Mucosa of stomach (tissue), 1 donor: ENCODE measurements around the gene NHLRC1.
"Not testable (repeated sequence)": the region's sequence is repeated elsewhere in the genome, so short reads cannot be mapped to it uniquely, and the experiment has no call there.

ENCODE experiments used
- H3K27me3 ChIP-seq: one replicate; pipeline ENCODE4 v1.7.0; 2013; ENCODE audit warnings: mild to moderate bottlenecking, low read length; ENCODE audit not compliant: control insufficient read depth, insufficient read depth
- H3K36me3 ChIP-seq: one replicate; pipeline ENCODE4 v1.7.0; 2013; ENCODE audit warnings: low read length; ENCODE audit not compliant: control insufficient read depth, insufficient read depth
- H3K4me1 ChIP-seq: one replicate; pipeline ENCODE4 v1.7.0; 2013; ENCODE audit warnings: mild to moderate bottlenecking, low read length; ENCODE audit not compliant: control insufficient read depth, insufficient read depth
- H3K4me3 ChIP-seq: one replicate; pipeline ENCODE4 v1.7.0; 2013; ENCODE audit warnings: low read length
- H3K9ac ChIP-seq: one replicate; pipeline ENCODE4 v1.7.0; 2013; ENCODE audit warnings: mild to moderate bottlenecking, low read length, moderate library complexity
- H3K9me3 ChIP-seq: one replicate; pipeline ENCODE4 v1.7.0; 2013; ENCODE audit warnings: mild to moderate bottlenecking, low read length, moderate library complexity; ENCODE audit not compliant: control insufficient read depth
- donor health status: Pancreatic carcinoma.

Gene NHLRC1

DNA sequence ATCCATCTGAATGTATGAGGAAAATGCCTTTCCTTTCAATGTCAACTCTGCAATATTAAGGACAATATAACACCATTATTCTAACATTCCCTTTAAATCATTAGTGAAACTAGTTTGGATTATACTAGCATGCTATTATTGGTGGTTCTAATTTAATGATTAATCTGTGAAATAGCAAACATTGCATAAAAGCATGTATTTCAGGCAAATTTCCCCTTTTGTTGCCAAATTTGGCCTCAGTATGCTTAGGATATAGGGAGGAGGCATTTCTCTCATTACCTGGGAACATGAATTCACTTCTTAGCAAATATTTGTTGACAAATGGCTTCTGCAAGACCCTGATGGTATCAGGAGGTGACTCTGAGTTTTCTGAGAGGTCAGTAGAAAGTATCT, 30.8 kb upstream of the NHLRC1 start:
- Histone ChIP-seq H3K9me3 (no peaks in the 10 kb centered on the region), H3K9ac (no peak overlapping the region)

DNA sequence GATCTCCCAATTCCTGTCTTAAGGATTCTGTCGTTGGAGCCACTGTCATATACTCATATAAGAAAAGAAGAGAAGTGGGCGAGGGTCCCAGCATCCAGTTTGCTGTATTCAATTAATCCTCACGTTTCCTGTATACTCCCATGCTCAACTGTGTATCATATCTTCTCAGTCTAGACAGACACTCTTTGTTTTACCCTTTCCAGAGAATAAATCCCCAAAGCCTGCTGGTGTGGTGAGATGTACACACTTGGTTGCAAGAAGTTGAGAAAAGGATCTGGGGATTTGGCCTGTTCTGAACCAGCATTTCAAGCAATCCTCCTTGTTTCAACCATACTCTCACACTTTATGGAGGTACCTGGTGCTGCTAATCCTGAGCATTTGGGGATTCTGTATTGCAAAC, 29.3 kb upstream of the NHLRC1 start:
- Histone ChIP-seq H3K9me3 (no peaks in the 10 kb centered on the region), H3K27me3 (no peaks in the 10 kb centered on the region), H3K36me3 (no peaks in the 10 kb centered on the region), H3K4me1 (peaks cover 17% of the 10 kb centered on the region), H3K9ac (no peak overlapping the region), H3K4me3 (no peak overlapping the region)

More for the DNA sequence above, 30.8 kb upstream of the NHLRC1 start:
- Histone ChIP-seq H3K4me1 (peaks cover 14% of the 10 kb centered on the region), H3K4me3 (no peak overlapping the region), H3K36me3 (no peaks in the 10 kb centered on the region), H3K27me3 (no peaks in the 10 kb centered on the region)

DNA sequence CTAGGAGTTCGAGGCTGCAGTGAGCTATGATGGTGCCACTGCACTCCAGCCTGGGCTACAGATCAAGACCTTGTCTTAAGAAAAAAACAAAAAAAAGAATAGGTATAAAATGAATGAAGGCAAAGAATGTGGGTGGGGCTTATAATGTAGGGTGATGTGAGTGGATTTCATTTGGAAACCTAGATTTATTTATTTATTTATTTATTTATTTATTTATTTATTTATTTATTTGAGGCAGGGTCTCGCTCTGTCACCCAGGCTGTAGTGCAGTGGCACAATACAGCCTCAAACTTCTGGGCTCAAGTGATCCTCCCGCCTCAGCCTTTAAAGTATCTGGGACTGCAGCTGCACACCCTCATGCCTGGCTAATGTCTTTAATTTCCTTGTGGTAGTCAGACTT, 28.9 kb upstream of the NHLRC1 start:
- H3K27me3 ChIP-seq, H3K4me3 ChIP-seq, H3K9ac ChIP-seq, H3K36me3 ChIP-seq, H3K9me3 ChIP-seq: not testable (repeated sequence)
- peaks cover 16% of the 10 kb centered on the region for H3K4me1 ChIP-seq

DNA sequence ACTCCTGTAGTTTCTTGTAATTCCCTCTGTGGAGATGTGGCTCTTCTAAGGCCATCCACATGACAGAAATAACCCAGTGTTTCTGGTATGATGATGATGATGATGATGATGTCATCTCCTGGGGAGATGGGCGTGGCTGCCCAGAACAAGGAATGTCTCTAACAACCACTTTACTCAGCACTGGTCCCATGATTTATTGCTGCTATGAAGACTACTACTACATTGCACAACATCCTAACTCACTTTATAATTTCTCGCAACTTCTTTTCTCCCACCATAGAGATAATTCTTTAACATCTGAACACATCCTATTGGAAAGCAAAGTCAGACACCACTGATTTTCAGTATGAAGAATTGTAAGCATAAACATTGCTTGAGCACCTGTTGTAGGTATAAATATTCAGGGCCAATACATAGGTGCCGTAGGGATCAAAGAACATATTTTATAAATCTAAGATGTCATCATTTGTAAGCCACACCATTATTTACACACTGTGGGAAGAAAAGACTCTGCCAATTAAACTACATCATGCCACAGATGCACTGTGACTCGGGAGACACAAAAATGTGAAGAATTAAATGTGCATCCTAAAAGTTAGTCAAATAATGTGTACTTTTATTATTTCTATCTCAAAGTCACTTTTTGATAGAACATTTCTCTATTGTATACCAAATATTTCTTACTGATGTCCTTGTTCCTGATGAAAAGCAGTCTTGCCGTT, 26.0 kb upstream of the NHLRC1 start:
- no peaks in the 10 kb centered on the region for H3K27me3 ChIP-seq
- H3K9me3 ChIP-seq, result no peaks in the 10 kb centered on the region
- H3K36me3 ChIP-seq, result no peaks in the 10 kb centered on the region
- no peak overlapping the region for H3K9ac ChIP-seq
- H3K4me1 ChIP-seq, result peaks cover 6% of the 10 kb centered on the region
- H3K4me3 ChIP-seq, result no peak overlapping the region

DNA sequence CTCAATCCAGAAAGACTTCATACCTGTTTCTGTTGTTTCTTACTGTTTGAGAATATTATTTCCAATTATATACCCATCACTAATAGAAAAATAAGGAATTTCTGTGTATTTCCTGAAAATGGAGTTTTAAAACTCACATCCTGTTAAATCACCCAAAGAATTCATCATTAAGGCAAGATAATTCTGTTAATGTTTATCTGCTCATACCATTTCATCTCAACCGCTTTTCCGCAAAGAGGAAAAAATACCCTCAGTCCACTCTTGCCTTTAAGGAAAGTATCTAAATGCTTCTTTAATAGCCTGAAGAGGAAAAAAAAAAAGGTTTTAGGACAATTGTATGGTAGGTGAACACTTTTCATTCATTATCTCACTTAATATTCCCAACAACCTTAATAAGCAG, 25.1 kb upstream of the NHLRC1 start:
- Histone ChIP-seq H3K9ac (no peak overlapping the region), H3K4me1 (peaks cover 3% of the 10 kb centered on the region), H3K9me3 (no peaks in the 10 kb centered on the region), H3K4me3 (no peak overlapping the region), H3K36me3 (peaks cover under 1% of the 10 kb centered on the region), H3K27me3 (no peaks in the 10 kb centered on the region)

DNA sequence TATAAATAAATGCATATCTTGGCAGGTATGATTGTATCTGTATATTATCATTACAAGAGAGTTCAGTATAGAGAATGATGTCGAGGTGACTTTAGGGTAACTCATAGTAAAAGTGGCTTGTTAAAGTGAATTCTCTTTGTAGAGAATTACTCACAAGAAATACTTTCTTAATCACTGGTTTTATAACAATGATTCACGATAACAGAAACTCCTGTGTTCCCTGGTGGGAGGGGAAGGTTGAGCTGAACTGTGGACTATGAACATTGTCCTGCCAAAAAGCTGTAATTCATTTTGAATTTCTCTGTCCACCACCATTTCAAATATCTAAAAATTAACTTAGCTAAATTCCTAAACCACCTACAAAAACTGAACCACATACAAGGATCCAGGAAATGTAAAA, 24.7 kb upstream of the NHLRC1 start:
- Histone ChIP-seq H3K9ac (no peak overlapping the region), H3K4me1 (peaks cover 3% of the 10 kb centered on the region), H3K36me3 (peaks cover 3% of the 10 kb centered on the region), H3K9me3 (no peaks in the 10 kb centered on the region), H3K4me3 (no peak overlapping the region), H3K27me3 (no peaks in the 10 kb centered on the region)

DNA sequence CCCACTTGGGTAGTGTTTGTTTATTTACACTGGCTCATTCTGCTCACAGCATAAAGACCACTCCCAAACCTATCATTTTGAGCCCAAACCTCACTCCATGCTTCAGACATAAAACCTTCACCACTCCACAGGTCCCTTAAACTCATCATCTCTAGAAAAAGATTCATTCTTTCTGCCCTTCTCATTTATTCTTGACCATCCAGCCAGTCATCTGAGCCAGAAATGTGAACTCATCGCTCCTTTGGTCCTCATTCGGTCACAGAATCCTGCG, 20.0 kb upstream of the NHLRC1 start:
- Histone ChIP-seq H3K4me3 (no peak overlapping the region), H3K9me3 (no peaks in the 10 kb centered on the region), H3K36me3 (peaks cover 3% of the 10 kb centered on the region), H3K4me1 (peaks cover 2% of the 10 kb centered on the region), H3K27me3 (no peaks in the 10 kb centered on the region), H3K9ac (no peak overlapping the region)

DNA sequence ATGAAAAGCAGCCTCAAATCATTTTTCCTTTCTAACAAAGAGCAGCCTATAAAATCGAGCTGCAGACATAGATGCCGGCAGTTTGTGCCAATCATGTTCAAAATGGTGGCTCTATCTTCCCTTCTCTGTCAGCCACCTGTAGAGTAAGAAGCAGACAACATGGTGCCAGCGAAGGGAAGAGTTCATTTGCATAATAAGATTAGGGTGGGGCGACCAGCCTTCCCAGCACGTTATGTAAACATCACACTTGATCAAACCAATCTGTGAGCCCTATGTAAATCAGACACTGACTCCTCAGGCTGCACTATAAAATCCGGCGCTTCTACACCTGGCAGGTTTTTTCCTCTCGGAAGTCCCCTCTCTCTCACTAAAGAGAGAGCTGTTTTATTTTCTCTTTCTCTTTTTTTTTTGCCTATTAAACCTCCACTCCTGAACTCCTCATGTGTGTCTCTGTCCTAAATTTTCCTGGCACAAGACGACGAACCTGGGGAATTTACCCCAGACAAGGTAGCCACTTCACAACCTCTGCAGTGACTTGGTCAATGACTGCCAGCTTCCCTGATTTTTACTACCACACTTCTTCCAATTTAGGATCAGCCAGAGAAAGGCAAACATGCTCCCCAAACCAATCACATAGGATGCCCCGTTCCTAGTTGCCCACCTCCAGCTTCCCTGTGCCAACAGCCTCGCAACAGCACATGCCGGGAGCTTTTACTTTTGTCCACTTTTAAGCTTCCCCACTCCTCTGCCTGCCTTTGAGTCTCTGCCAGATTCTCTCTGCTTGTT, 19.5 kb upstream of the NHLRC1 start:
- peaks cover 3% of the 10 kb centered on the region for H3K36me3 ChIP-seq

DNA sequence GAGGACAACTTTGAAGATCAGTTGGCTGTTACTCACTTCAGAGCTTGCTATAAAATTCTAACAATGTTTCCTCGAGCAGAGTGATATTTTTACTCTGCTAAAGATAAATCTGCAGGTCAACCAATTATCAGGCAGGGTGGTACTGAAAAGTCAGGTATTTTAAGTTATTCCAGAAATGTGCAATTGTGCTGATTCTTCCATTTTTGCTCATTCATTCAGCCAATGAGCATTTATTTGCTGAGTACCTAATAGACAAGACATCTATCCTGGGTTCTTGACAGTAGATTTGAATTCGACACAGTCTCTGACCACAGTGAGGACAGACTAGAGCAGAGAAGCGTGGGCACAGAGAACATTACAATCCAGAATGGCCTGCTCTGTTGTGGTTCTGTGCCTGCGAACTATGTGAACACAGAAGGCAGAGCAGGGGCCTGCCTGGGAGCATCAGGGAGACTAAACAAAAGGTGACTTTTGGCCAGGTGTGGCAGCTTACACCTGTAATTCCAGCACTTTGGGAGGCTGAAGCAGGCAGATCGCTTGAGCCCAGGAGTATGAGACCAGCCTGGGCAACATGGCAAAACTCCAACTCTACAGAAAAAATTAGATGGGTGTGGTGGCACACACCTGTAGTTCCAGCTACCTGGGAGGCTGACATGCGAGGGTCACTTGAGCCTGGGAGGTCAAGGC, 17.6 kb upstream of the NHLRC1 start:
- Histone ChIP-seq H3K36me3 (peaks cover 5% of the 10 kb centered on the region), H3K4me1 (no peaks in the 10 kb centered on the region), H3K9ac (no peak overlapping the region), H3K9me3 (no peaks in the 10 kb centered on the region), H3K27me3 (no peaks in the 10 kb centered on the region), H3K4me3 (no peak overlapping the region)

More for the DNA sequence above, 19.5 kb upstream of the NHLRC1 start:
- H3K4me3 ChIP-seq, result no peak overlapping the region
- H3K9ac ChIP-seq, result no peak overlapping the region
- no peaks in the 10 kb centered on the region for H3K27me3 ChIP-seq
- no peaks in the 10 kb centered on the region for H3K4me1 ChIP-seq
- H3K9me3 ChIP-seq, result no peaks in the 10 kb centered on the region

DNA sequence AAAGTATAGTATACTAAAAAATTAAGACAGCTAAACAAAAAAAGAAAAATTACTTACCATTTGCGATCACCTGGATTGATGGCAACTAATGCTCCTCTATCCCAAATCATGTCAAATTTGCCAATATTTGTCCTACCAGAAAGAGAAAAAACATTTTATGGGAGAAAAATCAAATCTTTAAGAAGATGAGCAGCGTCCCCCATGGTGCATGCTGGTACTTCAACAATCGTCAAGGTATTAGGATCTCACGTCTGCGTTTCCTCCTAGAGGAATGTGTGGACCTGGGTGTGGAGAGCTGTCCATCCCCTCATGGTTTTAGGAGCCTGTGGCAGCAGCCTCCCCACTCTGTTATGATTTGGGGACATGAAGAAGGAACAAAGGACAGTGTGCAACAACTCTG, 16.4 kb upstream of the NHLRC1 start:
- H3K36me3 ChIP-seq, result peaks cover 7% of the 10 kb centered on the region
- no peak overlapping the region for H3K4me3 ChIP-seq
- H3K4me1 ChIP-seq, result no peaks in the 10 kb centered on the region
- no peaks in the 10 kb centered on the region for H3K9me3 ChIP-seq
- no peaks in the 10 kb centered on the region for H3K27me3 ChIP-seq
- H3K9ac ChIP-seq, result no peak overlapping the region

DNA sequence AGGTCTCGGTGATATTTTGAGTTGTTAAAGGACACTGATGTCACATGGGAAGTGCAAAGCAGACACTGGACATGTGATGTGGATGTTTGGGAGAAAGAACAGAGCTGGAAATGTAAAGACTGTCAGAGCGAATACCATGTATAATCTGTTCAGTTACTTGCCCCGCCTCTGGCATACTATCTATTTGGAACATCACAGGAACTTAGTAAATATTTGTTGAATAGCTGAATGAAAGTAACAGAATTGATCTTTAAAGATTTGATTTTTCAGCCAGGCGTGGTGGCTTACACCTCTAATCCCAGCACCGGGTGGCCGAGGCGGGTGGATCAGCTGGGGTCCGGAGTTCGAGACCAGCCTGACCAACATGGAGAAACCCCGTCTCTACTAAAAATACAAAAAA, 13.8 kb upstream of the NHLRC1 start:
- peaks cover 4% of the 10 kb centered on the region for H3K36me3 ChIP-seq

DNA sequence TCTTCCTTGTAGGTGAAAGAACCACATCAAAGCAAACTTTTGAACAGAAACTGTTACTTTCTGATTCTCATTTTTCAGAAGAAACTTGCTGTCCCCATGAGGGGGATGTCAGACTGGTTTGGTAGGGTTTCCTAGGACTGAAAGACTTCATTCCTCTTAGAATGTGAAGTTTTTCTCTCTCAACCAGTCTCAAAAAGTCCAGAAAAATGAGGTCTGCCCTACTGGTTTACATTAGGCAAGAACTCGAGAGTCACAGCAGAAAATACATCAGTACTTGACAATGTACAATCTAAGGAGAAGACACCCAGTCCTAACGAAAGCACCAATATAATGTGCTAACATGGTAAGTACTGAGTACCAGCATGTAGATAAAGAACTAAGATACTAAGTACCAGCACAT, 12.7 kb upstream of the NHLRC1 start:
- Histone ChIP-seq H3K9ac (no peak overlapping the region), H3K4me3 (no peak overlapping the region), H3K36me3 (peaks cover 4% of the 10 kb centered on the region), H3K4me1 (no peaks in the 10 kb centered on the region), H3K27me3 (no peaks in the 10 kb centered on the region), H3K9me3 (no peaks in the 10 kb centered on the region)

More for the DNA sequence above, 13.8 kb upstream of the NHLRC1 start:
- no peak overlapping the region for H3K9ac ChIP-seq
- no peaks in the 10 kb centered on the region for H3K9me3 ChIP-seq
- H3K4me1 ChIP-seq, result no peaks in the 10 kb centered on the region
- H3K27me3 ChIP-seq, result no peaks in the 10 kb centered on the region
- no peak overlapping the region for H3K4me3 ChIP-seq
